HEK293 (cell line): Measurements from ENCODE around the gene FKRP.
A peak's percentile ranks its signal among the peaks of the same experiment; 100 is the strongest.

Experiments used
- HOXD13 ChIP-seq: sonication (generic); formaldehyde crosslinking; IDR thresholded peaks from 2 replicates; pipeline ENCODE4 v1.8.0; 2022; ENCODE audit warnings: missing genetic modification reagents, borderline replicate concordance
- IKZF3 ChIP-seq: fragments of 450-650 bp; IDR thresholded peaks from 2 replicates; pipeline ENCODE4 v1.5.0; 2018; ENCODE audit warnings: missing biosample characterization, mild to moderate bottlenecking, missing genetic modification characterization, moderate library complexity
- KLF7 ChIP-seq: fragments of 450-650 bp; formaldehyde crosslinking; IDR thresholded peaks from 2 replicates; pipeline ENCODE4 v1.5.1; 2016; ENCODE audit warnings: missing biosample characterization, missing genetic modification characterization, borderline replicate concordance
- OSR2 ChIP-seq: fragments of 450-650 bp; formaldehyde crosslinking; IDR thresholded peaks from 2 replicates; pipeline ENCODE4 v1.5.1; 2016; ENCODE audit warnings: missing biosample characterization, missing genetic modification characterization
- REST ChIP-seq: fragments of 450-650 bp; formaldehyde crosslinking; IDR thresholded peaks from 2 replicates; pipeline ENCODE4 v1.5.1; 2016; ENCODE audit warnings: missing biosample characterization, missing genetic modification characterization
- TCF7L2 ChIP-seq: IDR thresholded peaks from 2 replicates; pipeline ENCODE4 v1.6.1; 2011; ENCODE audit warnings: low read depth, mild to moderate bottlenecking, inconsistent platforms, low read length, moderate library complexity, borderline replicate concordance
- WT1 ChIP-seq: fragments of 450-650 bp; formaldehyde crosslinking; IDR thresholded peaks from 2 replicates; pipeline ENCODE4 v1.5.1; 2016; ENCODE audit warnings: missing biosample characterization, missing genetic modification characterization
- ZBTB17 ChIP-seq: fragments of 450-650 bp; formaldehyde crosslinking; IDR thresholded peaks from 2 replicates; pipeline ENCODE4 v1.5.1; 2016; ENCODE audit warnings: missing biosample characterization, missing genetic modification characterization
- ZFP69B ChIP-seq: fragments of 450-650 bp; formaldehyde crosslinking; IDR thresholded peaks from 2 replicates; pipeline ENCODE4 v1.5.1; 2016; ENCODE audit warnings: missing biosample characterization, missing genetic modification characterization
- ZNF18 ChIP-seq: fragments of 450-650 bp; formaldehyde crosslinking; IDR thresholded peaks from 2 replicates; pipeline ENCODE4 v1.5.1; 2016; ENCODE audit warnings: missing biosample characterization, missing genetic modification characterization
- ZNF184 ChIP-seq: fragments of 450-650 bp; IDR thresholded peaks from 2 replicates; pipeline ENCODE4 v1.5.1; 2018; ENCODE audit warnings: missing biosample characterization, mild to moderate bottlenecking, missing genetic modification characterization
- ZNF211 ChIP-seq: fragments of 450-650 bp; formaldehyde crosslinking; IDR thresholded peaks from 2 replicates; pipeline ENCODE4 v1.5.1; 2016; ENCODE audit warnings: low read depth, missing biosample characterization, missing genetic modification characterization
- ZNF266 ChIP-seq: fragments of 450-650 bp; formaldehyde crosslinking; IDR thresholded peaks from 2 replicates; pipeline ENCODE4 v1.5.1; 2016; ENCODE audit warnings: missing biosample characterization, missing genetic modification characterization, low read depth
- ZNF354C ChIP-seq: fragments of 450-650 bp; formaldehyde crosslinking; IDR thresholded peaks from 2 replicates; pipeline ENCODE4 v1.5.1; 2016; ENCODE audit warnings: missing biosample characterization, missing genetic modification characterization, low read depth, borderline replicate concordance
- ZNF404 ChIP-seq: fragments of 450-650 bp; formaldehyde crosslinking; IDR thresholded peaks from 2 replicates; pipeline ENCODE4 v1.5.1; 2017; ENCODE audit warnings: missing biosample characterization, missing genetic modification characterization
- ZNF488 ChIP-seq: fragments of 450-650 bp; formaldehyde crosslinking; IDR thresholded peaks from 2 replicates; pipeline ENCODE4 v1.5.1; 2016; ENCODE audit warnings: missing biosample characterization, missing genetic modification characterization
- ZNF514 ChIP-seq: fragments of 450-650 bp; formaldehyde crosslinking; IDR thresholded peaks from 2 replicates; pipeline ENCODE4 v1.5.1; 2016; ENCODE audit warnings: missing biosample characterization, missing genetic modification characterization
- ZNF518A ChIP-seq: fragments of 450-650 bp; formaldehyde crosslinking; conservative IDR thresholded peaks from 2 replicates; pipeline ENCODE4 v1.5.1; 2016; ENCODE audit warnings: low read depth, missing biosample characterization, missing genetic modification characterization
- ZNF530 ChIP-seq: fragments of 450-650 bp; formaldehyde crosslinking; IDR thresholded peaks from 2 replicates; pipeline ENCODE4 v1.5.1; 2016; ENCODE audit warnings: low read depth, missing biosample characterization, missing genetic modification characterization
- ZNF600 ChIP-seq: fragments of 450-650 bp; formaldehyde crosslinking; IDR thresholded peaks from 2 replicates; pipeline ENCODE4 v1.5.1; 2016; ENCODE audit warnings: missing biosample characterization, missing genetic modification characterization
- ZNF660 ChIP-seq: fragments of 450-650 bp; IDR thresholded peaks from 2 replicates; pipeline ENCODE4 v1.5.1; 2018; ENCODE audit warnings: missing biosample characterization, mild to moderate bottlenecking, missing genetic modification characterization
- ZNF670 ChIP-seq: fragments of 450-650 bp; formaldehyde crosslinking; IDR thresholded peaks from 2 replicates; pipeline ENCODE4 v1.5.1; 2016; ENCODE audit warnings: missing biosample characterization, missing genetic modification characterization, low read depth
- ZNF677 ChIP-seq: fragments of 450-650 bp; IDR thresholded peaks from 2 replicates; pipeline ENCODE4 v1.5.0; 2018; ENCODE audit warnings: missing biosample characterization, mild to moderate bottlenecking, missing genetic modification characterization, moderate library complexity
- ZNF701 ChIP-seq: fragments of 450-650 bp; formaldehyde crosslinking; IDR thresholded peaks from 2 replicates; pipeline ENCODE4 v1.5.1; 2016; ENCODE audit warnings: missing biosample characterization, missing genetic modification characterization
- ZNF843 ChIP-seq: fragments of 450-650 bp; formaldehyde crosslinking; IDR thresholded peaks from 2 replicates; pipeline ENCODE4 v1.5.1; 2016; ENCODE audit warnings: missing biosample characterization, missing genetic modification characterization
- TF ChIP-seq, protein P1 (sequence below): fragments of 450-650 bp; formaldehyde crosslinking; IDR thresholded peaks from 2 replicates; pipeline ENCODE4 v1.5.1; 2017; ENCODE audit warnings: missing biosample characterization, missing genetic modification characterization
- TF ChIP-seq, protein P2 (sequence below): fragments of 450-650 bp; formaldehyde crosslinking; IDR thresholded peaks from 2 replicates; pipeline ENCODE4 v1.5.1; 2016; ENCODE audit warnings: missing biosample characterization, missing genetic modification characterization

Gene FKRP

GRCh38 chr19:46785980-46786235, 40.1 kb downstream of the FKRP start (continued):
- TF ChIP-seq ZNF843 (tag by site-specific recombination): no peak
- TF ChIP-seq ZNF266 (tag by site-specific recombination): no peak
- no peak for TF ChIP-seq ZNF514 (tag by site-specific recombination)
- no peak for TF ChIP-seq REST (tag by site-specific recombination)
- no peak for TF ChIP-seq ZNF211 (tag by site-specific recombination)
- no peak for TF ChIP-seq ZNF488 (tag by site-specific recombination)
- TF ChIP-seq ZNF184 (tag by site-specific recombination): no peak
- TF ChIP-seq ZNF530: no peak
- no peak for TF ChIP-seq ZNF660 (tag by site-specific recombination)
- TF ChIP-seq, protein P1, sequence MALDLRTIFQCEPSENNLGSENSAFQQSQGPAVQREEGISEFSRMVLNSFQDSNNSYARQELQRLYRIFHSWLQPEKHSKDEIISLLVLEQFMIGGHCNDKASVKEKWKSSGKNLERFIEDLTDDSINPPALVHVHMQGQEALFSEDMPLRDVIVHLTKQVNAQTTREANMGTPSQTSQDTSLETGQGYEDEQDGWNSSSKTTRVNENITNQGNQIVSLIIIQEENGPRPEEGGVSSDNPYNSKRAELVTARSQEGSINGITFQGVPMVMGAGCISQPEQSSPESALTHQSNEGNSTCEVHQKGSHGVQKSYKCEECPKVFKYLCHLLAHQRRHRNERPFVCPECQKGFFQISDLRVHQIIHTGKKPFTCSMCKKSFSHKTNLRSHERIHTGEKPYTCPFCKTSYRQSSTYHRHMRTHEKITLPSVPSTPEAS (tag by site-specific recombination): peak; percentile 71; the same call in 1 of the 2 replicates
- no peak for TF ChIP-seq ZNF354C (tag by site-specific recombination)
- no peak for TF ChIP-seq IKZF3
- TF ChIP-seq TCF7L2: no peak
- TF ChIP-seq ZNF701 (tag by site-specific recombination): no peak
- TF ChIP-seq ZNF677 (tag by site-specific recombination): no peak
- TF ChIP-seq ZNF404 (tag by site-specific recombination): no peak
- TF ChIP-seq KLF7 (tag by site-specific recombination): no peak
- TF ChIP-seq, protein P2, sequence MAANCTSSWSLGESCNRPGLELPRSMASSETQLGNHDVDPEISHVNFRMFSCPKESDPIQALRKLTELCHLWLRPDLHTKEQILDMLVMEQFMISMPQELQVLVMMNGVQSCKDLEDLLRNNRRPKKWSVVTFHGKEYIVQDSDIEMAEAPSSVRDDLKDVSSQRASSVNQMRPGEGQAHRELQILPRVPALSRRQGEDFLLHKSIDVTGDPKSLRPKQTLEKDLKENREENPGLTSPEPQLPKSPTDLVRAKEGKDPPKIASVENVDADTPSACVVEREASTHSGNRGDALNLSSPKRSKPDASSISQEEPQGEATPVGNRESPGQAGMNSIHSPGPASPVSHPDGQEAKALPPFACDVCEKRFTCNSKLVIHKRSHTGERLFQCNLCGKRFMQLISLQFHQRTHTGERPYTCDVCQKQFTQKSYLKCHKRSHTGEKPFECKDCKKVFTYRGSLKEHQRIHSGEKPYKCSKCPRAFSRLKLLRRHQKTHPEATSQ (tag by site-specific recombination): no peak
- TF ChIP-seq ZNF600: no peak
- TF ChIP-seq ZNF518A (tag by site-specific recombination): no peak
- TF ChIP-seq ZBTB17 (tag by site-specific recombination): peak; percentile 78
- TF ChIP-seq OSR2: no peak
- TF ChIP-seq WT1 (tag by site-specific recombination): no peak
- TF ChIP-seq ZNF18: peak; percentile 99
- no peak for TF ChIP-seq ZFP69B
- no peak for TF ChIP-seq ZNF670
- TF ChIP-seq HOXD13 (CRISPR knock-in tag): no peak
